Psoas muscle (tissue), 8 donors: ENCODE measurements around the gene DMXL1. TPM values are rescaled to one million over a fixed set of nuclear protein-coding genes. Genes with fewer than 3 reads are reported as not detected.
"Not testable (repeated sequence)": the region's sequence is repeated elsewhere in the genome, so short reads cannot be mapped to it uniquely, and the experiment has no call there.

Source experiments
- ATAC-seq, 4 donors: fragments of 200-7000 bp; cut with Tn5 transposase; one replicate each; pipeline ENCODE4 v1.9.1; 2020; ENCODE audit warnings: moderate library complexity in 3 of 4, mild to moderate bottlenecking in 2 of 4
- DNase-seq, 2 donors: peaks; one replicate each; pipeline ENCODE4 v3.0.0-alpha.2; 2020
- H3K27ac ChIP-seq: fragments of 200-600 bp; one replicate; pipeline ENCODE4 v1.8.0; 2022
- H3K27me3 ChIP-seq, 3 donors: fragments of 200-600 bp in 1 of 3; one replicate each; pipeline versions ENCODE4 v1.6.1 to v1.8.0; 2013 to 2022; ENCODE audit warnings: low read length in 2 of 3, mild to moderate bottlenecking in 2 of 3, moderate library complexity in 1 of 3; ENCODE audit not compliant: insufficient read depth in 3 of 3
- H3K36me3 ChIP-seq, 2 donors: fragments of 200-600 bp in 1 of 2; one replicate each; pipeline versions ENCODE4 v1.6.1 to v1.8.0; 2013 to 2022; ENCODE audit warnings: low read depth in 1 of 2, mild to moderate bottlenecking in 1 of 2, moderate library complexity in 1 of 2; ENCODE audit not compliant: insufficient read depth in 1 of 2
- H3K4me1 ChIP-seq: fragments of 200-600 bp; one replicate; pipeline ENCODE4 v1.8.0; 2022
- H3K4me3 ChIP-seq: fragments of 200-600 bp; one replicate; pipeline ENCODE4 v1.8.0; 2022; ENCODE audit warnings: mild to moderate bottlenecking
- H3K9me3 ChIP-seq: fragments of 200-600 bp; one replicate; pipeline ENCODE4 v1.8.0; 2022
- CTCF ChIP-seq: fragments of 200-600 bp; IDR thresholded peaks from one replicate; pipeline ENCODE4 v1.8.0; 2022; ENCODE audit warnings: antibody characterized with exemption
- WGBS, 3 donors: extraction: QIAGEN DNeasy Blood & Tissue Kit; methylation state at CpG; one replicate each; pipeline versions ENCODE4 v1.1.6 to v1.1.7; 2013; 5-methylcytosine and 5-hydroxymethylcytosine counted together
- intact Hi-C, 2 donors: fragments of 100-400 bp; cut with DNase I; formaldehyde crosslinking; loops; one replicate each; pipeline versions ENCODE4 v1.11.0 to v1.14.2; 2022
- polyA plus RNA-seq, 3 donors: library from polyadenylated mRNA; stranded (reverse); fragments of 200-250 nt; gene quantifications; one replicate each; pipeline ENCODE4 v1.2.3, GENCODE V29; 2013
- total RNA-seq, 4 donors: library from RNA; stranded (reverse); fragmentation: NEBNext Ultra II Directional in 2 of 4; extraction: Animal tissue kit (Norgen Biotek cat#: 25700) in 2 of 4; gene quantifications; one replicate each; pipeline versions ENCODE4 v1.2.1 to v1.2.4, GENCODE V29; 2021 to 2023
- donor health status: healthy with polysubstance abuse.
- donor health status: DM: no; HTN: no; CAD: no; lungs with moderate emphysema.
- donor health status: Bipolar disorder and iron deficiency.
- donor health status: healthy.
- donor health status: DM: yes; HTN: yes; CAD: no.
- donor health status: DM: no; HTN: no; CAD: no.
- donor health status: DM: no; HTN: no; CAD: no.
- donor health status: DM: yes; HTN: yes; CAD: no.

Gene DMXL1
- total and polyA plus RNA-seq, 7 donors, result 5.1 to 21.7 (median 15.7) TPM

GRCh38 chr5:119123280-119123679 is 52.4 kb downstream of the DMXL1 start:
- intact Hi-C loops, result no loop called here
- WGBS, 3 donors, result 90 to 100% (median 100%) methylated on average over 1 to 2 of the region's 2 CpGs
- H3K4me3 ChIP-seq, result no peak overlapping the region
- no peaks in the 10 kb centered on the region for H3K27me3 ChIP-seq
- no peak overlapping the region for H3K27ac ChIP-seq
- H3K36me3 ChIP-seq, result peaks cover 0 to 52% of the 10 kb centered on the region in 2 donors
- ATAC-seq, result no peak
- H3K4me1 ChIP-seq, result no peaks in the 10 kb centered on the region
- TF ChIP-seq CTCF, result no peak
- H3K9me3 ChIP-seq, result no peaks in the 10 kb centered on the region
- no peak for DNase-seq

- Histone ChIP-seq H3K27me3 (no peaks in the 10 kb centered on the region), H3K4me3 (no peak overlapping the region), H3K9me3 (no peaks in the 10 kb centered on the region), H3K36me3 (peaks cover 0 to 61% of the 10 kb centered on the region in 2 donors), H3K4me1 (no peaks in the 10 kb centered on the region), H3K27ac (no peak overlapping the region)
- intact Hi-C loops, result no loop called here
- no peak for TF ChIP-seq CTCF
- DNase-seq, result no peak
- ATAC-seq, result peak in 2 of 4 donors; percentile 26 to 27
- 26 to 65% (median 27%) methylated on average over 2 of the region's 2 CpGs for WGBS, 3 donors
Measured at GRCh38 chr5:119129770-119130169, 58.9 kb downstream of the DMXL1 start.

- DNase-seq (no peak), ATAC-seq (no peak)
- Histone ChIP-seq H3K27me3 (no peaks in the 10 kb centered on the region), H3K4me3 (no peak overlapping the region), H3K36me3 (peaks cover 0 to 59% of the 10 kb centered on the region in 2 donors), H3K9me3 (no peaks in the 10 kb centered on the region), H3K4me1 (no peaks in the 10 kb centered on the region), H3K27ac (no peak overlapping the region)
- WGBS, 3 donors, result 99 to 100% (median 99%) methylated on average over 2 of the region's 2 CpGs
- intact Hi-C loops, result no loop called here
- no peak for TF ChIP-seq CTCF
Measured at GRCh38 chr5:119131530-119132304, 60.8 kb downstream of the DMXL1 start.

GRCh38 chr5:119135743-119136142 is 64.9 kb downstream of the DMXL1 start:
- H3K27ac ChIP-seq, intact Hi-C loops, DNase-seq: not testable (repeated sequence)

GRCh38 chr5:119136666-119137318 is 65.9 kb downstream of the DMXL1 start:
- ATAC-seq (no peak), DNase-seq (no peak)
- H3K36me3 ChIP-seq, result peaks cover 4 to 46% of the 10 kb centered on the region in 2 donors

More at GRCh38 chr5:119135743-119136142, 64.9 kb downstream of the DMXL1 start:
- peaks cover 4 to 53% of the 10 kb centered on the region in 2 donors for H3K36me3 ChIP-seq
- H3K9me3 ChIP-seq, H3K27me3 ChIP-seq, H3K4me1 ChIP-seq, H3K4me3 ChIP-seq, ATAC-seq: not testable (repeated sequence)
- WGBS, 3 donors, result 98 to 100% (median 98%) methylated on average over 4 of the region's 4 CpGs

More at GRCh38 chr5:119136666-119137318, 65.9 kb downstream of the DMXL1 start:
- 99 to 100% (median 99%) methylated on average over 7 of the region's 7 CpGs for WGBS, 3 donors
- H3K4me1 ChIP-seq, result no peaks in the 10 kb centered on the region
- intact Hi-C loops, result no loop called here
- no peak overlapping the region for H3K4me3 ChIP-seq
- H3K27ac ChIP-seq, result no peak overlapping the region
- TF ChIP-seq CTCF, result no peak
- H3K27me3 ChIP-seq, result no peaks in the 10 kb centered on the region
- H3K9me3 ChIP-seq, result no peaks in the 10 kb centered on the region
